Left ventricle myocardium inferior (tissue), 1 donor: ENCODE results near the gene TMEFF1. TPM values are rescaled to one million over a fixed set of nuclear protein-coding genes. Genes with fewer than 3 reads are reported as not detected.

Experiments
- DNase-seq: peaks from one replicate; pipeline ENCODE4 v3.0.0-alpha.2; 2020
- H3K27ac ChIP-seq: fragments of 200-600 bp; replicated peaks from 2 replicates; pipeline ENCODE4 v1.8.0; 2021
- H3K27me3 ChIP-seq: fragments of 200-600 bp; 2 replicates; pipeline ENCODE4 v1.8.0; 2021; ENCODE audit warnings: low read depth
- H3K36me3 ChIP-seq: fragments of 200-600 bp; 2 replicates; pipeline ENCODE4 v1.8.0; 2021
- H3K4me1 ChIP-seq: fragments of 200-600 bp; 2 replicates; pipeline ENCODE4 v1.8.0; 2021
- H3K4me3 ChIP-seq: fragments of 200-600 bp; 2 replicates; pipeline ENCODE4 v1.8.0; 2021; ENCODE audit warnings: mild to moderate bottlenecking, moderate library complexity
- H3K9me3 ChIP-seq: fragments of 200-600 bp; replicated peaks from 2 replicates; pipeline ENCODE4 v1.8.0; 2021
- CTCF ChIP-seq: fragments of 200-600 bp; IDR thresholded peaks from 2 replicates; pipeline ENCODE4 v1.8.0; 2021; ENCODE audit warnings: antibody characterized with exemption, mild to moderate bottlenecking, borderline replicate concordance
- intact Hi-C: fragments of 100-400 bp; cut with micrococcal nuclease; formaldehyde crosslinking; loops from one replicate; pipeline ENCODE4 v1.11.0; 2022
- total RNA-seq: library from RNA; stranded (reverse); fragmentation: NEBNext Ultra II Directional; extraction: Animal tissue kit (Norgen Biotek cat#: 25700); gene quantifications from one replicate; pipeline ENCODE4 v1.2.1, GENCODE V29; 2021
- donor health status: DM: no; HTN: yes; CAD: no; lungs with severe emphysema.

TMEFF1 gene
- total RNA-seq, 1 donor from 2014 or later, result not detected

DNA sequence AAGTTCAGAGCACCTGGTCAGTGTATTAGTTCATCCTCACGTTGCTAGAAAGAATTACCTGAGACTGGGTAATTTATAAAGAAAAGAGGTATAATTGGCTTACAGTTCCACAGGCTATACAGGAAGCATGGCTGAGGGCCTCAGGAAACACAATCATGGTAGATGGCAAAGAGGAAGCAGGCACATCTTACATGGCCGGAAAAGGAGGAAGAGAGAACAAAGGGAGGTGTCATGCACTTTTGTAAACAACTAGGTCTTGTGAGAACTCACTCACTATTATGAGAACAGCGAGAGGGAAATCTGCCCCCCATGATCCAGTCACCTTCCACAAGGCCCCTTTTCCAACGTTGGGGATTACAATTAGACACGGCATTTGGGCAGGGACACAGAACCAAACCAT lies 76.1 kb downstream of the TMEFF1 start:
- Histone ChIP-seq H3K27ac (no peak overlapping the region), H3K9me3 (peaks cover 14% of the 10 kb centered on the region), H3K4me1 (no peaks in the 10 kb centered on the region), H3K36me3 (no peaks in the 10 kb centered on the region), H3K4me3 (no peak overlapping the region), H3K27me3 (no peaks in the 10 kb centered on the region)
- DNase-seq, result no peak
- TF ChIP-seq CTCF, result no peak
- intact Hi-C loops, result no loop called here

DNA sequence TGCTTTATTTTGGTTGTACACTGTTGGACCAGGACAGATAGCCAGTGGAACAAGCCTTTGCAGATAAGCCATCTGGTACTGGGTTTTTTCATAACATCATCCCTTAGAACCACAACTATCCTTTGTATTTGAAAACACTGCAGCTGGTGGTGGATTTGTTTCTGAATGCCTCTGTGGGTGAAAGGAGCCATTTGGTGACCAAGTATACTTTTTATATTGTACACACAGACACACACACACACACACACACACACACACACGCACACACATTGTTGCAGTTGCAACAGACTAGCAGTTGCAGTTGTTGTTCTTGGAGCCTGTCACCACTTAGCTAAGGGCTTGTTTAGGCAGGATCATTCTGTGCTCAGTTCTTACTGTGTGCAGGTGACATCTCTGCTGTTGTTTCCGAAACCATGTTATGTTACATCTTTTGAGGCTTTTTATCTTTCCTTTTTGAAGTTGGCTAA lies 82.0 kb downstream of the TMEFF1 start:
- no peaks in the 10 kb centered on the region for H3K36me3 ChIP-seq
- no peaks in the 10 kb centered on the region for H3K27me3 ChIP-seq
- no peak for DNase-seq
- intact Hi-C loops, result no loop called here
- H3K4me3 ChIP-seq, result no peak overlapping the region
- TF ChIP-seq CTCF, result no peak
- H3K4me1 ChIP-seq, result no peaks in the 10 kb centered on the region
- H3K9me3 ChIP-seq, result no peaks in the 10 kb centered on the region
- no peak overlapping the region for H3K27ac ChIP-seq

DNA sequence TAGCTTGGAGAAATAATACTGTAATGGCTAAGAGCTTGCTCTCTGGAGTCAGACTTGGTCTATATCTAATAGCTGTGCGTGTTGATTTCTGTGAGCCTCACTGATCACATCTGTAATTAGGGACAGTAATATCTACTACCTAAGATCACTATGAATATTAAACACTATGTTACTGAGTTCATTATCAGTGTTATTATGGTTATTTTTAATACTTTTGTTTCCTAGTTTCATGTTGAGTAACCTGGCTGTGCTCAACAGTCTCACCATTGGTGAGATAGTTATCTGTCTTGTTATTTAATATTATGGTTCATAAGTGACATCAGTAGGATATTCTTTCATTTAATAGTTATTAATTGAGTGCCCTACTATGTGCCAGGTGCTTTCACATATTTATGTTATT lies 82.5 kb downstream of the TMEFF1 start:
- intact Hi-C loops, result no loop called here
- no peaks in the 10 kb centered on the region for H3K9me3 ChIP-seq
- no peak overlapping the region for H3K27ac ChIP-seq
- DNase-seq, result no peak
- H3K36me3 ChIP-seq, result no peaks in the 10 kb centered on the region
- no peaks in the 10 kb centered on the region for H3K27me3 ChIP-seq
- H3K4me1 ChIP-seq, result no peaks in the 10 kb centered on the region
- no peak overlapping the region for H3K4me3 ChIP-seq
- no peak for TF ChIP-seq CTCF

- no peak for TF ChIP-seq CTCF
- no peak for DNase-seq
- Histone ChIP-seq H3K9me3 (no peaks in the 10 kb centered on the region), H3K4me3 (no peak overlapping the region), H3K36me3 (no peaks in the 10 kb centered on the region), H3K4me1 (no peaks in the 10 kb centered on the region), H3K27me3 (no peaks in the 10 kb centered on the region), H3K27ac (no peak overlapping the region)
- intact Hi-C loops, result no loop called here
Observed at GRCh38 chr9:100557053-100557452, 84.1 kb downstream of the TMEFF1 start.

- Histone ChIP-seq H3K27me3 (no peaks in the 10 kb centered on the region), H3K4me3 (no peak overlapping the region), H3K9me3 (no peaks in the 10 kb centered on the region), H3K27ac (no peak overlapping the region), H3K4me1 (no peaks in the 10 kb centered on the region), H3K36me3 (no peaks in the 10 kb centered on the region)
- no peak for DNase-seq
- no peak for TF ChIP-seq CTCF
- intact Hi-C loops, result no loop called here
Observed at GRCh38 chr9:100561256-100561655, 88.3 kb downstream of the TMEFF1 start.

GRCh38 chr9:100567856-100568255 lies 94.9 kb downstream of the TMEFF1 start:
- Histone ChIP-seq H3K4me3 (no peak overlapping the region), H3K4me1 (no peaks in the 10 kb centered on the region), H3K27ac (no peak overlapping the region), H3K36me3 (no peaks in the 10 kb centered on the region), H3K9me3 (no peaks in the 10 kb centered on the region), H3K27me3 (no peaks in the 10 kb centered on the region)
- no peak for DNase-seq
- no peak for TF ChIP-seq CTCF
- intact Hi-C loops, result no loop called here
